Measurements from ENCODE around the gene ARL16.

Gene ARL16

DNA sequence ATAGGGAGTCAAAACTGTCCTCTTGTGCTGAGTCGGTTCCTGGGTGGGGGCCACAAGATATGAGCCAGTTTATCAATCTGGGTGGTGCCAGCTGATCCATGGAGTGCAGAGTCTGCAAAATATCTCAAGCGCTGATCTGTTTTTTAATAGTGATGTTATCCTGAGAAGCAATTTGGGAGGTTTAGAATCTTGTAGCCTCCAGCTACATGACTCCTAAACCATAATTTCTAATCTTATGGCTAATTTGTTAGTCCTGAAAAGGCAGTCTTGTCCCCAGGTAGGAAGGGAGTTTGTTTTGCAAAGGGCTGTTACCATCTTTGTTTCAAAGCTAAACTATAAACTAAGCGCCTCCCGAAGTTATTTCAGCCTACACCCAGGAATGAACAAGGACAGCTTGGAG lies 44.9 kb downstream of the ARL16 start:
- H3K9ac ChIP-seq, result no peak overlapping the region
- no peaks in the 10 kb centered on the region for H3K27me3 ChIP-seq
- H3K4me2 ChIP-seq, result peak overlapping the region in 1 of 11 experiments; percentile 86; a peak in 1 of 22 replicates
- H3K27ac ChIP-seq, result no peak overlapping the region
- no peaks in the 10 kb centered on the region for H3K9me3 ChIP-seq (replicated peaks in 1 of 11)
- H3K36me3 ChIP-seq, result peaks cover 0 to 17% (median 9%) of the 10 kb centered on the region in 11 experiments; a peak in 10 of 22 replicates
- no peak for TF ChIP-seq Cebpa-rat (IDR thresholded peaks at IDR 0.05)
- peaks cover 33 to 55% (median 40%) of the 10 kb centered on the region in 10 experiments for H3K4me1 ChIP-seq
- H4K20me1 ChIP-seq, result peaks cover 27 to 31% (median 30%) of the 10 kb centered on the region in 11 experiments; a peak in 21 of 22 replicates
- H3K4me3 ChIP-seq, result no peak overlapping the region

DNA sequence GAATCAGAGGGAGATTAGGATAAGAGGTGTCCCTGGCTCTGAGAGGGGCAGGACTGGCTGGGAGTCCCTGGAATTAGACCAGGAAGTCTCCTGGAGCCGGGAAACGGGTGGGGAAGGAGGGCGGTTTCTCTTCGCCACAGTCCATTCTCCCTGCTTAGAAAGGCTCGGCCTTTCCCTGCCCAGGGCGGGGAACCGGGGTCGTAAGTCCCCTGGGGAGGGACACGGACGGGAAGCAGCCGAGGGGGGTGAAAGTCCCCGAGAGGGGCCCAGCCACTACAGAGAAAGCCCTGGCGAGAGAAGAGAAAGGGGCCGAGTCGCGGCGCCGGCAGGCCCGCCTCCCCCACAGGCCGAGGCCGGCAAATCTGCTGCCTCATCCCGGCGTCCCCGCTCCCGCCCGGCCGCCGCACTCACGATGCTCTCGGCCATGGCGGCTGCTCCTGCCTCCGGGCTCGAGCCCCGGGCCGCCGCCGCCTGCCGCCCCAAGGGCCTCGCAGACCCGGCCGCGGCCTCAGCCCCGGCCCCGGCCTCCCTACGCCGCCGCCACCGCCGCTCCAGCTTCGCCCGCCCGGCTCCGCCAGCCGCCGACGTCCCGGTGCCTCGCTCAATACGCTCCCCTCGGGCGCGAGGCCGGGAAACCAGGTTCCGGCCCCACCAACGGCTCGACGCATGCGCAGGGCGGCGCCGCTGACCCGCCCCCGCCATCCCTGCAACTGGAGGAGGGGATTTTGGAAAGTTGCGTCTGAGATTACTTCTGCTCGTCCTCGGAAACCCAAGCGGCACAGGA lies 46.9 kb downstream of the ARL16 start, which contains the start of the genes NPLOC4 and TSPAN10:
NPLOC4 (minus strand) TSS at position 608 of the 784 bp plus-strand sequence; CDS start at position 426, 182 bp downstream.
TSPAN10 (plus strand) TSS at position 692 of the 784 bp plus-strand sequence. CDS start 5,217 bp downstream, outside the sequence.
- Histone ChIP-seq H3K4me2 (peak within 1 kb of the TSS; percentile 86 to 98 (median 94)), H3K36me3 (peaks cover 0 to 37% (median 22%) of the 10 kb centered on the region in 11 experiments; a peak in 18 of 22 replicates), H3K9me3 (replicated peaks in 1 of 11) (no peaks in the 10 kb centered on the region), H3K4me1 (peaks cover 28 to 58% (median 38%) of the 10 kb centered on the region in 10 experiments), H4K20me1 (peaks cover 46 to 51% (median 50%) of the 10 kb centered on the region in 11 experiments; a peak in 21 of 22 replicates), H3K9ac (peak within 1 kb of the TSS; percentile 87 to 99 (median 96)), H3K27me3 (no peaks in the 10 kb centered on the region), H3K4me3 (peak within 1 kb of the TSS; percentile 73 to 100 (median 88)), H3K27ac (peak within 1 kb of the TSS; percentile 84 to 98 (median 95))
- TF ChIP-seq Cebpa-rat (IDR thresholded peaks at IDR 0.05), result no peak

DNA sequence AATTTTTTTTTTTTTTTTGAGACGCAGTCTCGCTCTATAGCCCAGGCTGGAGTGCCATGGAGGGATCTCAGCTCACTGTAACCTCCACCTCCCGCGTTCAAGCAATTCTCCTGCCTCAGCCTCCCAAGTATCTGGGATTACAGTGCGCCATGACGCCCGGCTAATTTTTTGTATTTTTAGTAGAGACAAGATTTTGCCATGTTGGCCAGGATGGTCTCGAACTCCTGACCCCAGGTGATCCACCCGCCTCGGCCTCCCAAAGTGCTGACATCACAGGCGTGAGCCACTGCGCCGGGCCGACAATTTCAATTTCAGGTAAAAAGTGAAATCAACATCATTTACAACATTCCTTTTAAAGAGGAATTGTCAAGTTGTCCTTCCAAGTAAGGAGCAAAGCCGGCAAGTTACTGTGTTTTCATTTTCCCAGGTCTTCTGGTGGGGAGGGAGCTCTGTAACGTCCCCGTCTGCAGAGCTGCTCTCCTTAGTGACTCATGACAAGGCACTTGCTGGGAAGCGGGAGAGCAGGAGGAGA lies 47.6 kb downstream of the ARL16 start:
- H3K4me3 ChIP-seq, result peak overlapping the region; percentile 73 to 100 (median 88)
- peak overlapping the region; percentile 84 to 98 (median 95) for H3K27ac ChIP-seq
- H3K36me3 ChIP-seq, result peaks cover 0 to 44% (median 29%) of the 10 kb centered on the region in 11 experiments; a peak in 19 of 22 replicates
- H3K4me1 ChIP-seq, result peaks cover 26 to 54% (median 34%) of the 10 kb centered on the region in 10 experiments
- no peaks in the 10 kb centered on the region for H3K9me3 ChIP-seq (replicated peaks in 1 of 11)
- H3K4me2 ChIP-seq, result peak overlapping the region; percentile 85 to 98 (median 94)
- H3K9ac ChIP-seq, result peak overlapping the region; percentile 87 to 99 (median 96)
- H4K20me1 ChIP-seq, result peaks cover 53 to 58% (median 56%) of the 10 kb centered on the region in 11 experiments; a peak in 21 of 22 replicates
- no peak for TF ChIP-seq Cebpa-rat (IDR thresholded peaks at IDR 0.05)
- no peaks in the 10 kb centered on the region for H3K27me3 ChIP-seq

DNA sequence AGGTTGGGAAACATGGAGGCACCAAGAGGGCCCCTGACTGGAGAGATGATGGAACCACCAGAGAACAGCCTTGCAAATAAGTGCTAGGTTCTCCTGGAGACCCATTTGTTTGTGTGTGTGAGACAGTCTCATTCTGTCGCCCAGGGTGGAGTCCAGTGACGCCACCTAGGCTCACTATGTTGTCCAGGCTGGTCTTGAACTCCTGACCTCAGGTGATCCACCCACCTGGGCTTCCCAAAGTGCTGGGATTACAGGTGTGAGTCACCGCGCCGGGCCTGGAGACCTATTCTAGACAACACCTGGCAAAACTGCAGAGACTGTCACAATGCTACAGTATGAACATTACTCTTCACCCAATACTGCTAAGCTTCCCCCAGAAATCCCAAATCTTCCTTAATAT lies 48.2 kb downstream of the ARL16 start:
- peak overlapping the region in 4 of 11 experiments; percentile 84 to 95 (median 94); a peak in 7 of 22 replicates for H3K27ac ChIP-seq
- H3K4me1 ChIP-seq, result peaks cover 26 to 54% (median 34%) of the 10 kb centered on the region in 10 experiments
- peaks cover 6 to 50% (median 35%) of the 10 kb centered on the region in 11 experiments for H3K36me3 ChIP-seq
- peak overlapping the region; percentile 73 to 100 (median 88); a peak in 19 of 20 replicates for H3K4me3 ChIP-seq
- peaks cover 59 to 64% (median 62%) of the 10 kb centered on the region in 11 experiments; a peak in 21 of 22 replicates for H4K20me1 ChIP-seq
- peak overlapping the region; percentile 85 to 98 (median 94) for H3K4me2 ChIP-seq
- peak overlapping the region; percentile 87 to 99 (median 96); a peak in 20 of 22 replicates for H3K9ac ChIP-seq
- H3K27me3 ChIP-seq, result no peaks in the 10 kb centered on the region
- no peaks in the 10 kb centered on the region for H3K9me3 ChIP-seq (replicated peaks in 1 of 11)
- no peak for TF ChIP-seq Cebpa-rat (IDR thresholded peaks at IDR 0.05)

DNA sequence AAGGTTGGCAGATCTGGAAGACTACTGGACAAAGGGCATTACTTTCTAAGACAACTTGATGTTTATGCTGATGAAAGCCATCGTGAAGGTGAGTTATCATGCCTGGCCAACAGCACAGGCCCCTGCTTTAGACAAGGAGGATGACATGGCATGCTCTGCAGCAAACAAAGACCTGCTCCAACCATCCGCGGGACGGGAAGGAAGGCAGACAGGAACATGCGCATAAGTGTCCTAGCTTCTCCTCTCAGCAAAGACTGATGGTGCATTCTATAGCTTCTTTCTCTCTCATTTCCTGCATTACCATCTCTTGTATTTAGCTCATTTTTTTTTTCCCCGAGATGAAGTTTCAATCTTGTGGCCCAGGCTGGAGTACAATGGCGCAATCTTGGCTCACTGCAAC lies 52.1 kb downstream of the ARL16 start:
- H3K27ac ChIP-seq, result no peak overlapping the region
- no peak overlapping the region for H3K4me3 ChIP-seq
- H4K20me1 ChIP-seq, result peaks cover 64 to 99% (median 86%) of the 10 kb centered on the region in 11 experiments
- H3K4me1 ChIP-seq, result peaks cover 20 to 36% (median 27%) of the 10 kb centered on the region in 10 experiments
- no peak overlapping the region; a peak in 1 of 22 replicates for H3K9ac ChIP-seq
- H3K4me2 ChIP-seq, result no peak overlapping the region
- TF ChIP-seq Cebpa-rat (IDR thresholded peaks at IDR 0.05), result no peak
- H3K9me3 ChIP-seq (replicated peaks in 1 of 11), result peaks cover 0 to 5% (median 0%) of the 10 kb centered on the region in 11 experiments; a peak in 3 of 22 replicates
- H3K36me3 ChIP-seq, result peaks cover 45 to 89% (median 74%) of the 10 kb centered on the region in 11 experiments
- no peaks in the 10 kb centered on the region for H3K27me3 ChIP-seq

Measured in BLaER1 treated with 17β-estradiol and CSF1 and Interleukin-3, amounts not matched to agents 10 nM and 100 nM (cell line).